Measurements from ENCODE around the gene RBM39. TPM values are rescaled to one million over a fixed set of nuclear protein-coding genes. Genes with fewer than 3 reads are reported as not detected.

RBM39 gene
- total and polyA plus RNA-seq, 2 experiments from 2014 or later = 259 to 413 TPM

DNA sequence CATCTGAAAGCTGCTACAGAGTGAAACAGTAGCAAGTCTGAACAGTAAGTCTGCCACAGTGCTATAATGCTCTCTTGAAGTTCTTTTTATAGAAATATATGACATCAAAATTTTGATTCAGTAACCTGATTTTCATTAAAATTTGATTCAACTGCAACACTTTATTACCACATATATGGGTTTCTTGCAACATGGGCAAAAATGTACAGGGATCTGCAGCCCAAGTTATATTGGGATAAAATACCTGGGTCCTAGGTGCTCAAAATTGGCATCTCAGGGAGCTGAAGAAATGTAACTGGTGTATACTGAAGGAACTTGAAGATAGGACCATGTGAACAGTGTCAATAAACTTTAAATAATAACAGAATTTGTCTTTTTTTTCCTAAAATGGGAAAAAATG lies 32.0 kb downstream of the RBM39 start:
- Mint-ChIP-seq H3K4me3 (no peak overlapping the region), H3K9me3 (no peaks in the 10 kb centered on the region), H3K27ac (no peak overlapping the region), H3K4me1 (no peaks in the 10 kb centered on the region), H3K27me3 (ENCODE audit: insufficient read depth, low read depth, poor library complexity) (peaks cover 10% of the 10 kb centered on the region), H3K36me3 (ENCODE audit: low read depth) (peaks cover 98% of the 10 kb centered on the region)
- Histone ChIP-seq H3K79me2 (replicated peaks; ENCODE audit: insufficient read depth) (peaks cover 58% of the 10 kb centered on the region), H3K4me1 (ENCODE audit: insufficient read depth) (no peaks in the 10 kb centered on the region), H3K27me3 (ENCODE audit: insufficient read depth) (no peaks in the 10 kb centered on the region), H3K9me2 (ENCODE audit: insufficient read depth) (no peaks in the 10 kb centered on the region), H3K4me2 (no peak overlapping the region), H2AFZ (no peak overlapping the region), H3K4me3 (no peak overlapping the region), H4K20me1 (replicated peaks; ENCODE audit: insufficient read depth) (peaks cover 59% of the 10 kb centered on the region), H3K27ac (ENCODE audit: low read depth) (peak overlapping the region; percentile 55), H3K36me3 (ENCODE audit: insufficient read depth) (peaks cover 97% of the 10 kb centered on the region), H3F3A (replicated peaks; ENCODE audit: low read depth) (peaks cover 38% of the 10 kb centered on the region)
- ATAC-seq = no peak
- TF ChIP-seq, protein P1, sequence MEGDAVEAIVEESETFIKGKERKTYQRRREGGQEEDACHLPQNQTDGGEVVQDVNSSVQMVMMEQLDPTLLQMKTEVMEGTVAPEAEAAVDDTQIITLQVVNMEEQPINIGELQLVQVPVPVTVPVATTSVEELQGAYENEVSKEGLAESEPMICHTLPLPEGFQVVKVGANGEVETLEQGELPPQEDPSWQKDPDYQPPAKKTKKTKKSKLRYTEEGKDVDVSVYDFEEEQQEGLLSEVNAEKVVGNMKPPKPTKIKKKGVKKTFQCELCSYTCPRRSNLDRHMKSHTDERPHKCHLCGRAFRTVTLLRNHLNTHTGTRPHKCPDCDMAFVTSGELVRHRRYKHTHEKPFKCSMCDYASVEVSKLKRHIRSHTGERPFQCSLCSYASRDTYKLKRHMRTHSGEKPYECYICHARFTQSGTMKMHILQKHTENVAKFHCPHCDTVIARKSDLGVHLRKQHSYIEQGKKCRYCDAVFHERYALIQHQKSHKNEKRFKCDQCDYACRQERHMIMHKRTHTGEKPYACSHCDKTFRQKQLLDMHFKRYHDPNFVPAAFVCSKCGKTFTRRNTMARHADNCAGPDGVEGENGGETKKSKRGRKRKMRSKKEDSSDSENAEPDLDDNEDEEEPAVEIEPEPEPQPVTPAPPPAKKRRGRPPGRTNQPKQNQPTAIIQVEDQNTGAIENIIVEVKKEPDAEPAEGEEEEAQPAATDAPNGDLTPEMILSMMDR (conservative IDR thresholded peaks at IDR 0.05; ENCODE audit: low read depth in 2 of 2) = no peak
- TF ChIP-seq NANOG (IDR thresholded peaks at IDR 0.05; ENCODE audit: borderline replicate concordance) (no peak), CREB1 (CRISPR knock-in tag; IDR thresholded peaks at IDR 0.05; ENCODE audit: low read depth) (no peak), JUNB (IDR thresholded peaks at IDR 0.05; ENCODE audit: unreplicated experiment) (no peak), EZH2 (IDR thresholded peaks at IDR 0.05; ENCODE audit: low read depth, unreplicated experiment) (no peak), POLR2AphosphoS5 (IDR thresholded peaks at IDR 0.05; ENCODE audit: low read depth) (no peak), STAT1 (IDR thresholded peaks at IDR 0.05; ENCODE audit: unreplicated experiment) (no peak)
- TF ChIP-seq, protein P2, sequence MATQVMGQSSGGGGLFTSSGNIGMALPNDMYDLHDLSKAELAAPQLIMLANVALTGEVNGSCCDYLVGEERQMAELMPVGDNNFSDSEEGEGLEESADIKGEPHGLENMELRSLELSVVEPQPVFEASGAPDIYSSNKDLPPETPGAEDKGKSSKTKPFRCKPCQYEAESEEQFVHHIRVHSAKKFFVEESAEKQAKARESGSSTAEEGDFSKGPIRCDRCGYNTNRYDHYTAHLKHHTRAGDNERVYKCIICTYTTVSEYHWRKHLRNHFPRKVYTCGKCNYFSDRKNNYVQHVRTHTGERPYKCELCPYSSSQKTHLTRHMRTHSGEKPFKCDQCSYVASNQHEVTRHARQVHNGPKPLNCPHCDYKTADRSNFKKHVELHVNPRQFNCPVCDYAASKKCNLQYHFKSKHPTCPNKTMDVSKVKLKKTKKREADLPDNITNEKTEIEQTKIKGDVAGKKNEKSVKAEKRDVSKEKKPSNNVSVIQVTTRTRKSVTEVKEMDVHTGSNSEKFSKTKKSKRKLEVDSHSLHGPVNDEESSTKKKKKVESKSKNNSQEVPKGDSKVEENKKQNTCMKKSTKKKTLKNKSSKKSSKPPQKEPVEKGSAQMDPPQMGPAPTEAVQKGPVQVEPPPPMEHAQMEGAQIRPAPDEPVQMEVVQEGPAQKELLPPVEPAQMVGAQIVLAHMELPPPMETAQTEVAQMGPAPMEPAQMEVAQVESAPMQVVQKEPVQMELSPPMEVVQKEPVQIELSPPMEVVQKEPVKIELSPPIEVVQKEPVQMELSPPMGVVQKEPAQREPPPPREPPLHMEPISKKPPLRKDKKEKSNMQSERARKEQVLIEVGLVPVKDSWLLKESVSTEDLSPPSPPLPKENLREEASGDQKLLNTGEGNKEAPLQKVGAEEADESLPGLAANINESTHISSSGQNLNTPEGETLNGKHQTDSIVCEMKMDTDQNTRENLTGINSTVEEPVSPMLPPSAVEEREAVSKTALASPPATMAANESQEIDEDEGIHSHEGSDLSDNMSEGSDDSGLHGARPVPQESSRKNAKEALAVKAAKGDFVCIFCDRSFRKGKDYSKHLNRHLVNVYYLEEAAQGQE (IDR thresholded peaks at IDR 0.05; ENCODE audit: unreplicated experiment) = no peak
- DNase-seq (ENCODE audit: low spot score) = no peak

DNA sequence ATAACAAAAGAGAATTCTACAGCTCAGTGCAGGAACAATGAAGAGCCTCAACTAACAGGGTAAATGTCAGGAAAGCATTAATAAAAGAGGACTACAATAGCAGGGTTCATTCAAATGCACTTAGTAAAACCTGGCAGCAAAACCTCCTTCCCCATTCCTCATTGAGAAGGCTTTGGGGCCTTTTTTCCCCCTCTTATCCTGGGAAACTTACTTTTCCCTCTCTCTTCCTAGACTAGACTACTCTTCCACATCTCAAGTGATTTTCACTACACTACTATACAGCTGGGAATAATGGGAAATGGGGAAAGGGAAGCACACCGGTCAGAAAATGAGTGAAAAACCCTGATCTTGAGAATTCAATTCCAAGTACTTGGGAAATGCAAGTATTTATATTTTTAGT lies 32.8 kb downstream of the RBM39 start:
- Histone ChIP-seq H3K9me2 (ENCODE audit: insufficient read depth) (no peaks in the 10 kb centered on the region), H3K36me3 (ENCODE audit: insufficient read depth) (peaks cover 97% of the 10 kb centered on the region), H3F3A (replicated peaks; ENCODE audit: low read depth) (peaks cover 43% of the 10 kb centered on the region), H3K4me2 (no peak overlapping the region), H3K27me3 (ENCODE audit: insufficient read depth) (no peaks in the 10 kb centered on the region), H2AFZ (no peak overlapping the region), H3K4me1 (ENCODE audit: insufficient read depth) (no peaks in the 10 kb centered on the region), H3K4me3 (no peak overlapping the region), H4K20me1 (replicated peaks; ENCODE audit: insufficient read depth) (peaks cover 51% of the 10 kb centered on the region), H3K79me2 (replicated peaks; ENCODE audit: insufficient read depth) (peaks cover 51% of the 10 kb centered on the region), H3K27ac (ENCODE audit: low read depth) (peak overlapping the region; percentile 55)
- ATAC-seq = no peak; the same call in 2 of the 3 replicates
- H3K4me3 Mint-ChIP-seq = no peak overlapping the region
- H3K27me3 Mint-ChIP-seq (ENCODE audit: insufficient read depth, low read depth, poor library complexity) = peaks cover 10% of the 10 kb centered on the region
- peaks cover 98% of the 10 kb centered on the region for H3K36me3 Mint-ChIP-seq (ENCODE audit: low read depth)
- no peaks in the 10 kb centered on the region for H3K9me3 Mint-ChIP-seq
- no peak for DNase-seq (ENCODE audit: low spot score)
- no peak overlapping the region for H3K27ac Mint-ChIP-seq
- TF ChIP-seq, protein P1 (conservative IDR thresholded peaks at IDR 0.05; ENCODE audit: low read depth in 2 of 2) = no peak
- no peak for TF ChIP-seq CREB1 (CRISPR knock-in tag; IDR thresholded peaks at IDR 0.05; ENCODE audit: low read depth)
- no peak for TF ChIP-seq EZH2phosphoT487 (IDR thresholded peaks at IDR 0.05; ENCODE audit: unreplicated experiment)
- TF ChIP-seq POLR2AphosphoS5 (IDR thresholded peaks at IDR 0.05; ENCODE audit: low read depth) = no peak
- TF ChIP-seq ZNF114 (CRISPR knock-in tag; IDR thresholded peaks at IDR 0.05) = no peak
- TF ChIP-seq ZNF331 (CRISPR knock-in tag; IDR thresholded peaks at IDR 0.05; ENCODE audit: low read depth) = no peak
- no peak for TF ChIP-seq EZH2 (IDR thresholded peaks at IDR 0.05; ENCODE audit: low read depth, unreplicated experiment)
- TF ChIP-seq NANOG (IDR thresholded peaks at IDR 0.05; ENCODE audit: borderline replicate concordance) = no peak
- TF ChIP-seq, protein P3, sequence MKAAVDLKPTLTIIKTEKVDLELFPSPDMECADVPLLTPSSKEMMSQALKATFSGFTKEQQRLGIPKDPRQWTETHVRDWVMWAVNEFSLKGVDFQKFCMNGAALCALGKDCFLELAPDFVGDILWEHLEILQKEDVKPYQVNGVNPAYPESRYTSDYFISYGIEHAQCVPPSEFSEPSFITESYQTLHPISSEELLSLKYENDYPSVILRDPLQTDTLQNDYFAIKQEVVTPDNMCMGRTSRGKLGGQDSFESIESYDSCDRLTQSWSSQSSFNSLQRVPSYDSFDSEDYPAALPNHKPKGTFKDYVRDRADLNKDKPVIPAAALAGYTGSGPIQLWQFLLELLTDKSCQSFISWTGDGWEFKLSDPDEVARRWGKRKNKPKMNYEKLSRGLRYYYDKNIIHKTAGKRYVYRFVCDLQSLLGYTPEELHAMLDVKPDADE (IDR thresholded peaks at IDR 0.05) = no peak
- TF ChIP-seq STAT1 (IDR thresholded peaks at IDR 0.05; ENCODE audit: unreplicated experiment) = no peak
- no peaks in the 10 kb centered on the region for H3K4me1 Mint-ChIP-seq

Measured in GM23338 (cell line).